GM19438 (cell line): ENCODE measurements around the gene YPEL3.
"Not testable (repeated sequence)": the region's sequence is repeated elsewhere in the genome, so short reads cannot be mapped to it uniquely, and the experiment has no call there.

ENCODE experiments used
- ATAC-seq: cut with Tn5 transposase; IDR thresholded peaks from one replicate; pipeline ENCODE4 v1.9.1; 2021; ENCODE audit warnings: low read depth; ENCODE audit not compliant: unreplicated experiment

The YPEL3 gene

GRCh38 chr16:30119428-30119827, 23.4 kb upstream of the YPEL3 start:
- no peak for ATAC-seq

DNA sequence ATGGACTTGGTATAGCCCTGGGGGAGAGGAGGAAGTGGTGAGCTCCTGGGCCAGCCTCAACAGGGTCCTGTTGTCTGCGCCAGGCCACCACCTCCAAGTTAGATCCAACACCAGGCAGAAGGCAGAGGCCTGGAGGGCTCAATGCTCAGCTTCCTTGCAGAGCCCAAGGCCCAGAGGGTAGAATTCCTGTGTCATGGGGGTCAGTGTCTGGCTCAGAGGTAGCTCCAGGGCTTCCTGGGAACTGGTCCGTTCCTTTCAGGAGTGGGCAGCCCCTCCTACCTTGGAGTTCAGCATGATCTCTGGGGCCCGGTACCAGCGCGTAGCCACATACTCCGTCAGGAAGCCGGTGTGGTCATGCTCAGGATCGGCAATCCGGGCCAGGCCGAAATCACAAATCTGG, 21.8 kb upstream of the YPEL3 start:
- ATAC-seq, result no peak

GRCh38 chr16:30116291-30117207, 20.5 kb upstream of the YPEL3 start:
- no peak for ATAC-seq

DNA sequence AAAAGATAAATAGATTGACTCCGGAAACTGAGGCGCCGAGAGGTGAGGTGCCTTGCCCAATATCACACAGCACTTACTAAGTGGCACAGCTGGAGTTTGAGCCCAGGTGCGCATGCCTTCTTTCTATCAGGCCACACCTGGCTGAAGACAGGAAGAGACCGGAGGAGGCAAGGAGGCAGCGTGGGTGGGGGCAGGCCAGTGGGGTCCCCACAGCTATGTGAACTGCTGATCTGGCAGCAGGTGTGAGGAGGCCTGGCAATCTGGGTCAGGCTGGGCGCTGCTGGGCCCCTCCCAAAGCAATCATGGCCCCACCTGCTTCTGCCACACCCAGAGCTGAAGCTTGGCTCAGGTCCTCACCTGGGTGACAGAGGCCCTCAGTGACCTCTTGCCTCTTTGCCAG, 19.2 kb upstream of the YPEL3 start:
- ATAC-seq, result no peak

DNA sequence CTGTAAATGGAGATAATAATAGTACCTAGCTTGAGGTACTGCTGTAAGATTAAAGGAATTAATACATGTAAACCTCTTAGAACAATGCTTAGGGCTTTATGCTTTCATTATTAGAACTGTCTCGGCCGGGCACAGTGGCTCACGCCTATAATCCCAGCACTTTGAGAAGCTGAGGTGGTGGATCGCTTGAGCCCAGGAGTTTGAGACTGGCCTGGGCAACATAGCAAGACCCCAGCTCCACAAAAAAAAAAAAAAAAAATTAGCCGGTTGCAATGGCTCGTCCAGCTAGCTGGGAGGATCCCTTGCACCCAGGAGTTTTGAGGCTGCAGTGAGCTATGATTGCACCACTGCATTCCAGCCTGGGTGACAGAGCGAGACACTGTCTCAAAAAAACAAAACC, 18.8 kb upstream of the YPEL3 start:
- not testable (repeated sequence) for ATAC-seq

- no peak for ATAC-seq
These were observed 18.4 kb upstream of the YPEL3 start for GRCh38 chr16:30114411-30114810.

GRCh38 chr16:30113711-30114333, 17.8 kb upstream of the YPEL3 start:
- ATAC-seq, result no peak

- no peak for ATAC-seq
These were observed 17.2 kb upstream of the YPEL3 start, which contains the start of gene GDPD3 for GRCh38 chr16:30113031-30113710. Gene GDPD3, minus strand, starts transcription at chr16:30113537. Its CDS starts 59 bp downstream, at chr16:30113478.

GRCh38 chr16:30112197-30113030, 16.4 kb upstream of the YPEL3 start:
- ATAC-seq, result no peak

GRCh38 chr16:30110661-30111060, 14.6 kb upstream of the YPEL3 start:
- ATAC-seq, result no peak

GRCh38 chr16:30108059-30108850, 12.2 kb upstream of the YPEL3 start:
- no peak for ATAC-seq

DNA sequence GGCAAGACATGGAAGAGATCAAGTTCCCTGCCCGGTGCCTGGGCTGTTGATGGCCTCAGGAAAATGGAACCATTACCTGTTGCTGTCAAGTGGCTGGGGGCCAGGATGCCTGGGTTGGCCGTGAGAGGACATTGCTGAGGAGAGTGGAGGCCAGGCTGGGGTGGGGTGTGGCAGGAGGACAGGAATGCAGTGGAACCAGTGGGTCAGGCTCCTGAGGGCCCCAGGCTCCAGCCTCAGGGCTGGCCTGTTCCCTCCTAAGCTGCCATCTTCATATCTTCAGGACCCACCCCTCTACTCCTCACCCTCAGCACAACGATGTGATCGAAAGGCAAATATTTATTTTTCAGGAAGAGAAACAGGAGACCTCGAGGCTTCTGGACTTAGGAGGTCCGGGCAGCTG, 8.5 kb upstream of the YPEL3 start:
- no peak for ATAC-seq

DNA sequence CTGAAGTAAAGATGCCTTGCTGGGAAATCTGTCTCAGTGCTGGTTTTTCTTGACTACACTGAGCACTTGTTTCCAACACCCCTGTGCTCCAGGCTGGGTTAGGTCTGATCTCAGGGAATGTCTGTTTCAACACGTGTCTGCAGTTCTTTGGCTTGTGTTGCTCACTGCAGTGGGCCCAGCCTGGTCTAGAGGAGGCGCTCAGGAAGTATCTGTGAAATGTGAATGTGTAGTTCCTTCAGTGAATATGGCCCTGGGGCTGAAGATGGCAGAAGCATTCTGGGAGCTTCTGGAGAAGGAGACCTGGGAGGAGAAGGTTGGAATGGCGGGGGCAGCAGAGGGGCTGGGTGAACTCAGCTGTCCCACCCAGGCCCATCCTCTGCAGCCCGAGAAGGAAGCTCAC, 8.1 kb upstream of the YPEL3 start:
- ATAC-seq, result no peak

- ATAC-seq, result no peak
These were observed 1.0 kb upstream of the YPEL3 start for GRCh38 chr16:30096862-30097563.

DNA sequence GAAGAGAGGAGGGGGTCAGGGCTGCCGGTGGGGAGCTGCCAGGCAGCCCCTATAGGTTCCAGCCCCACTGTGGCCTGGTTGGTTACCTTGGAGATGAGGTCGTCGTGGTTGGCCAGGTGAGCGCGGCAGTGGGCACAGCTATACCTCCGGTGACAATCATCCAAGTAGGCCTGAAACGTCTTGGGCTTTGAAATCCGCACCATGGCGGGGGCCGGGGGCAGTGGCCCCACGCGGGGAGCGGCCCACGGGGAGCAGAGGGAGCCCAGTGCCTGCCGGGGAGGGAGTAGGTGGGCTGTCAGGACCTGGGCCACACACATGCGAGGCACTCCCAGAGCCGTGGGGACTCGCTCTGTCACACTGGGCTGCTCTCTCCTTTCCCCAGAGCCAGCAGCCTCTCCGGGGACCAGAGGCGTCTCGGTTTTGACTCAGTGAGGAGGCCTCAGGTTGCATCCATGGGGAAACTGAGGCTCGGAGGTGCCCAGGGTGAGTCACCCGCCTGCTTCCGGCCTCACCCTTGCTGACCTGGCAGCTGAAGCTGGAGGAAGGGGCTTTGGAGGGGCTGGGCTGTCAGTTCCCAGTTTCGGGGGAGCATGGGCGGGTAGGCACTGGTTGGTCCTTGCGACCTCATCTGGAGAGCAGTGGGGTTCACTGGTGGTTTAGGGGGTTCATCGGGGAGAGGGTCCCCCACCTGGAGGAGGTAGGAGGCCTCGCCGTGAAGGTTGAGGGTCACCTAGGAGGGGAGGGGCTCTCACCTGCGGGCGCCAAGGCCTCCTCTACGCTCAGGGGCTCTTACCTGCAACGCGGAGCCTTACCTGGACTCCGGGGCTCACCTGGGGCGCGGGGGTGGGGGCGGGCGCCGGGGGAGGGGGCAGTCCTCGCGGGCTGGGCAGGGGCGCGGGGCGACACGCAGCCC, 591 bp downstream of the YPEL3 start:
- ATAC-seq, result no peak

GRCh38 chr16:30094541-30095165, 1.4 kb downstream of the YPEL3 start:
- ATAC-seq, result no peak

- peak; percentile 44 for ATAC-seq
These were observed 3.5 kb downstream of the YPEL3 start for GRCh38 chr16:30092373-30093010.
